HEK293T (cell line): ENCODE results near the gene DIPK1C.

Experiments used
- ELF4 ChIP-seq: fragments of 450-650 bp; IDR thresholded peaks from 2 replicates; pipeline ENCODE4 v1.6.1; 2017; ENCODE audit warnings: antibody characterized with exemption
- FOXM1 ChIP-seq: fragments of 450-650 bp; IDR thresholded peaks from 2 replicates; pipeline ENCODE4 v1.6.1; 2017; ENCODE audit warnings: mild to moderate bottlenecking, borderline replicate concordance
- SP1 ChIP-seq: fragments of 450-650 bp; IDR thresholded peaks from 2 replicates; pipeline ENCODE4 v1.6.1; 2017

DNA sequence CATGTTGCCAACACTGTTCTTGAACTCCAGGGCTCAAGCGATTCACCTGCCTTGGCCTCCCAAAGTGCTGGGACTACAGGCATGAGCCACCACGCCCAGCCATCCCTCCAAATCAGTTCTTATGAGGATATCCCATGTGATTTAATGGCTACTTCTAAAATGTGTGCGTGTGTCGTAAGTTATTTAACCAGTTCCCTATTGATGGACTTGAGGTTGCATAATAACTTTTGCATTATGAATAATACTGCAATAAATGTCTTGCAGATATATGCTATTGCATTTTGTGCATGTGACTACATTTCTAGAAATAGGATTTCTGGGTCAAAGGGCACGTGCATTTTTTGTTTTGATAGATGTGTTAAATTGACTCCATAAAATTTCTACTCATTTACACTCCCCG lies 19.0 kb downstream of the DIPK1C start:
- TF ChIP-seq FOXM1 (no peak), ELF4 (no peak), SP1 (no peak)
